Activated B cell treated with CpG ODN at 0.5 μM for 24 hours (primary cell): ENCODE measurements around the gene RORC. TPM values are rescaled to one million over a fixed set of nuclear protein-coding genes. Genes with fewer than 3 reads are reported as not detected.

ENCODE experiments used
- ATAC-seq: fragments of 200-7000 bp; cut with Tn5 transposase; one replicate; pipeline ENCODE4 v1.10.0; 2021; ENCODE audit warnings: low read depth, mild to moderate bottlenecking, moderate library complexity
- CTCF ChIA-PET: fragments of 350-600 bp; sonication (Branson Sonifier 250); formaldehyde crosslinking; loops from one replicate; lab custom pipeline; 2021; ENCODE audit warnings: antibody characterized with exemption; lab: Charles Lee
- POLR2A ChIA-PET: fragments of 350-600 bp; sonication (Branson Sonifier 250); formaldehyde crosslinking; loops from one replicate; lab custom pipeline; 2021; ENCODE audit warnings: antibody characterized with exemption; lab: Charles Lee
- DNase-seq: peaks from one replicate; pipeline ENCODE4 v3.0.0; 2022
- H3K27ac Mint-ChIP-seq: one replicate; pipeline ENCODE4 v1.8.0; 2020; ENCODE audit warnings: mixed read lengths
- H3K27me3 Mint-ChIP-seq: one replicate; pipeline ENCODE4 v1.8.0; 2021; ENCODE audit warnings: mixed read lengths
- H3K36me3 Mint-ChIP-seq: one replicate; pipeline ENCODE4 v1.8.0; 2021; ENCODE audit warnings: low read depth, mixed read lengths
- H3K4me1 Mint-ChIP-seq: one replicate; pipeline ENCODE4 v1.8.0; 2021; ENCODE audit warnings: mixed read lengths
- H3K4me3 Mint-ChIP-seq: one replicate; pipeline ENCODE4 v1.8.0; 2020; ENCODE audit warnings: mild to moderate bottlenecking, mixed read lengths
- H3K9me3 Mint-ChIP-seq: one replicate; pipeline ENCODE4 v1.8.0; 2020; ENCODE audit warnings: mixed read lengths
- intact Hi-C: fragments of 100-400 bp; cut with micrococcal nuclease; formaldehyde crosslinking; loops from one replicate; pipeline ENCODE4 v1.15.1; 2024
- total RNA-seq: library from RNA; stranded (reverse); gene quantifications from 2 replicates; pipeline ENCODE4 v1.2.3, GENCODE V29; 2022
- TF ChIP-seq, protein P1 (sequence below): fragments of 200-600 bp; IDR thresholded peaks from one replicate; pipeline ENCODE4 v1.8.0; 2022; ENCODE audit warnings: antibody characterized with exemption, mild to moderate bottlenecking

The RORC gene
- total RNA-seq, 1 donor from 2014 or later = 0.09 TPM

DNA sequence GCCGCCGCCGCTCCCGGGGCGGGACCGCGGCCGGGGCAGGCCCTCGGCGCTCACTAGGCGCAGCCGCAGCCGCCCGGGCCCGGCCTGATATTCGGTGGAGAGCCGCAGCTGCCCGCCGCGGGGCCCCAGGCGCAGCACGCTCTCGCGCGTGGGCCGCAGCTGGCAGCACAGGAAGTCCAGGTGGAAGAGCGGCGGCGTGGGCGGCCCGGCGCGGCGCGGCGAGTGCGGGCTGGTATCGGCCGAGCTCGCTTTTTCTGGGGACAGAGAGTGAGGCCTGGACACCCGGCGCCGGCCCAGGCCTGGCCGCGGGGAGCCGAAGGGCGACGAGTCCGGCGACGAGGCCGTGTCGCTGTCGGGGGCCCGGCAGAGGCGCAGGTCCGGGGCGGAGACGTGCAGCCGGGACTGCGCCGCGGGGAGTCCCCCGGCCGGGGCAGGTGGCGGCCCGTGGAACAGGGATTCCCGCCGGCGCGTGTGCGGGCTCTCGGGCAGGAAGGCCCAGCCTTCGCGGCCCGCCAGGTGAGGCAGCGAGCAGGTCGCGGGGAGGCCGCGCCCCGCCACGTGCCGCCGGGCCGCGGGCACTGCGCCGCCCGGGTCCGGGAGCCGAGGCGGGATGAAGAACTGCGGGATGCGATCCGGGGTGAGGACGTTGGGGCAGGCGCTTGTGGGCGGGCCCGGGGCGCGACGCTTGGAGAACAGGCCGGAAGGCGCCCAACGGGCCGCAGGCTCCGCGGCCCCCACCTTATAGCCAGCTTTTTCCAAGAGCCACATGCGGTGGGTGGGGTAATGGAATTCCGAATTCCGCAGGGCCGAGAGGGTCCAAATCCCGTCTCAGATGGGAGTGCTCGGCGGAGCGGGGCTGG is 6.8 kb upstream of the RORC start:
- intact Hi-C loops = loop anchor here (1.0 to 10.0 kb wide), 7 partner anchors 48 to 641 kb away; partner anchors contain the start of genes MRPL9, PIP5K1A, POGZ and TDRKH
- H3K27ac Mint-ChIP-seq = peak overlapping the region; percentile 12
- peaks cover 3% of the 10 kb centered on the region for H3K27me3 Mint-ChIP-seq
- peak; percentile 49 for ATAC-seq
- no peaks in the 10 kb centered on the region for H3K36me3 Mint-ChIP-seq
- TF ChIP-seq, protein P1, sequence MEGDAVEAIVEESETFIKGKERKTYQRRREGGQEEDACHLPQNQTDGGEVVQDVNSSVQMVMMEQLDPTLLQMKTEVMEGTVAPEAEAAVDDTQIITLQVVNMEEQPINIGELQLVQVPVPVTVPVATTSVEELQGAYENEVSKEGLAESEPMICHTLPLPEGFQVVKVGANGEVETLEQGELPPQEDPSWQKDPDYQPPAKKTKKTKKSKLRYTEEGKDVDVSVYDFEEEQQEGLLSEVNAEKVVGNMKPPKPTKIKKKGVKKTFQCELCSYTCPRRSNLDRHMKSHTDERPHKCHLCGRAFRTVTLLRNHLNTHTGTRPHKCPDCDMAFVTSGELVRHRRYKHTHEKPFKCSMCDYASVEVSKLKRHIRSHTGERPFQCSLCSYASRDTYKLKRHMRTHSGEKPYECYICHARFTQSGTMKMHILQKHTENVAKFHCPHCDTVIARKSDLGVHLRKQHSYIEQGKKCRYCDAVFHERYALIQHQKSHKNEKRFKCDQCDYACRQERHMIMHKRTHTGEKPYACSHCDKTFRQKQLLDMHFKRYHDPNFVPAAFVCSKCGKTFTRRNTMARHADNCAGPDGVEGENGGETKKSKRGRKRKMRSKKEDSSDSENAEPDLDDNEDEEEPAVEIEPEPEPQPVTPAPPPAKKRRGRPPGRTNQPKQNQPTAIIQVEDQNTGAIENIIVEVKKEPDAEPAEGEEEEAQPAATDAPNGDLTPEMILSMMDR = no peak
- POLR2A ChIA-PET = no interaction called here
- peaks cover 42% of the 10 kb centered on the region for H3K4me1 Mint-ChIP-seq
- no peaks in the 10 kb centered on the region for H3K9me3 Mint-ChIP-seq
- peak overlapping the region; percentile 81 for H3K4me3 Mint-ChIP-seq
- CTCF ChIA-PET = interaction anchor here (1.6 kb wide), 1 partner anchor 163 kb away, joined by 3 read pairs; no protein-coding TSS in a partner anchor
- peak; percentile 44 for DNase-seq

DNA sequence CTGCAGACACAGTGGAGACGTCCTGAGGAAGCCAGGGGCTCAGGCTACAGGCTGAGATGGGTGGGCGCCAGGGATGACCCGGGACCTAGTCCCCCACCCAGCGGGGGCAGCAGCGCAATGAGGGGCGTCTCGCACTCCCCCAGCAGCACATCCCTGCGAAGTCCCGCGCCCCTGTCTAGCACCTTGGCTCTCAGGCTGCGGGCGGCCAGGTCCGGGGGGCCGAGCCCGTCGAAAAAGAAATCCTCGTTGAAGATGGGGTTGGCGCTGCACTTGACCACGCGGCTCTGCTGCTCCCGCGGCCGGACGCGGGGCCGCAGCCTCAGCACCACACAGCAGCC is 6.3 kb upstream of the RORC start:
- TF ChIP-seq, protein P1 = no peak
- peaks cover 3% of the 10 kb centered on the region for H3K27me3 Mint-ChIP-seq
- H3K4me1 Mint-ChIP-seq = peaks cover 36% of the 10 kb centered on the region
- ATAC-seq (no peak), DNase-seq (no peak)
- intact Hi-C loops = loop anchor here (2.0 to 10.0 kb wide), 7 partner anchors 47 to 641 kb away; partner anchors contain the start of genes PIP5K1A, POGZ and TDRKH
- CTCF ChIA-PET = no interaction called here
- no peaks in the 10 kb centered on the region for H3K36me3 Mint-ChIP-seq
- POLR2A ChIA-PET = no interaction called here
- peak overlapping the region; percentile 80 for H3K4me3 Mint-ChIP-seq
- peak overlapping the region; percentile 35 for H3K27ac Mint-ChIP-seq
- no peaks in the 10 kb centered on the region for H3K9me3 Mint-ChIP-seq

DNA sequence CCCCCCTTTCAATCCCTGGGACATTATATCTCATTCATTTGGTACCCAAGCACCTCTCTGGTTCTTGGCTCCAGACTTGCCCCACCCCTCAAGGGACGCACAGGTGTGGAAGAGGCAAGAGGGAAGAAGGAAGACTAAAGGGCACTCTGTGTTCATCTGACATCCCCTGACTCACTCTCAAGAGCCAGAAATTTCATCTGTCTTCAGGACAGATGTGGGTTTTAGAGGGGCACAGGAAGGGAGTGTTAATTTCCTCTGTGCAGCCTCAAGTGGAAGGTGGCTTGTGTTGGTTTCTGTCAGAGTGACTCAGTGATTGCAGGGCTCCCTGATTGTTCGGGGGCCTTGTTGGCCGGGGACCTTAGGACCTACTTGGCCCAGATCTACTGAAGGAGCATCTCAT is 5.6 kb upstream of the RORC start:
- intact Hi-C loops = loop anchor here (2.0 to 10.0 kb wide), 5 partner anchors 162 to 640 kb away; partner anchors contain the start of genes PIP5K1A and POGZ
- ATAC-seq = no peak
- Mint-ChIP-seq H3K27ac (no peak overlapping the region), H3K36me3 (no peaks in the 10 kb centered on the region), H3K4me3 (peak overlapping the region; percentile 80), H3K27me3 (peaks cover 3% of the 10 kb centered on the region), H3K4me1 (peaks cover 36% of the 10 kb centered on the region), H3K9me3 (no peaks in the 10 kb centered on the region)
- POLR2A ChIA-PET = interaction anchor here (0.5 to 1.0 kb wide), 2 partner anchors 47 to 398 kb away, joined by 3 read pairs; partner anchors contain the start of gene TDRKH
- CTCF ChIA-PET = interaction anchor here (0.7 to 1.4 kb wide), 8 partner anchors 44 to 737 kb away, joined by 3 to 6 read pairs (median 4); no protein-coding TSS in a partner anchor
- TF ChIP-seq, protein P1 = no peak
- no peak for DNase-seq

DNA sequence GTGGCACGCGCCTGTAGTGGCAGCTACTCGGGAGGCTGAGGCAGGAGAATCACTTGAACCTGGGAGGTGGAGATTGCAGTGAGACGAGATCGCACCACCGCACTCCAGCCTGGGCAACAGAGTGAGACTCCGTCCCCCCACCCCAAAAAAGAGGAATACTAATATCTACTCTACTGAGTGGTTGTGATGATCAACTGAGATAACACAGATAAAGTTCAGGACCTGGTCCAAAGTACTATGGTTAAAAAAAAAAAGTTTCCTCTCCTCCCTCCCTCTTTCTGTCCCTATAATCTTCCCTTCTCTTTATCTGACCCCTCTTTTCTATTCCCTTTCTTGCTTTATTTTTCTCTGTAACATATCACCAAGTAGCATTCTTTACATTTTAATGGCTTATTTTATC is 4.0 kb upstream of the RORC start:
- no peaks in the 10 kb centered on the region for H3K36me3 Mint-ChIP-seq
- H3K27ac Mint-ChIP-seq = no peak overlapping the region
- H3K9me3 Mint-ChIP-seq = no peaks in the 10 kb centered on the region
- no peak for DNase-seq
- H3K4me3 Mint-ChIP-seq = no peak overlapping the region
- peaks cover 32% of the 10 kb centered on the region for H3K4me1 Mint-ChIP-seq
- TF ChIP-seq, protein P1 = no peak
- ChIA-PET POLR2A (no interaction called here), CTCF (interaction anchor here (0.9 to 1.4 kb wide), 8 partner anchors 36 to 522 kb away, joined by 3 to 6 read pairs (median 4); no protein-coding TSS in a partner anchor)
- ATAC-seq = no peak
- peaks cover 3% of the 10 kb centered on the region for H3K27me3 Mint-ChIP-seq
- intact Hi-C loops = loop anchor here (5.0 to 10.0 kb wide), 4 partner anchors 161 to 638 kb away; partner anchors contain the start of genes PIP5K1A and POGZ

DNA sequence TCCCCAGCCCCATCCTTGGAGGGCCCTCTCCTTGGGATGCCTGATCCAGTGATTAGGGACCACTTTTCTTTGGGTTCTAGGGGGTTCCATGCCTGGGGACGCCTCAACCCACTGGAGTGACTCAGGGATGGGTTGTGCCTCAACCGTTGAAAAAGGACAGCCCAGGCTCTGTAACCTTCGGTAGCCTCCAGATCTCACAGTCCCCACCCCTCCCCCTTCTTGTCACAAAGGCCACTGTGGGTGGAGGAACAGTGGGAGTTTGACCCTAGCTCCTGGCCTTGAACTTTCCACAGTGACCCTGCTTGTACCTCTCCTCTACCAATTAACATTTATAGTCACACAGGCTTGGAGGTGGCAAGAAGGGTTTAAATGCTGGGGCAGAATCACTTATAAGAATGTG is 2.6 kb upstream of the RORC start:
- peaks cover 21% of the 10 kb centered on the region for H3K4me1 Mint-ChIP-seq
- no peak overlapping the region for H3K4me3 Mint-ChIP-seq
- no peak overlapping the region for H3K27ac Mint-ChIP-seq
- no peak for DNase-seq
- POLR2A ChIA-PET = interaction anchor here (0.6 kb wide), 1 partner anchor 509 kb away, joined by 7 read pairs; no protein-coding TSS in a partner anchor
- intact Hi-C loops = loop anchor here (10.0 kb wide), 1 partner anchor 159 kb away; no protein-coding TSS in a partner anchor
- CTCF ChIA-PET = interaction anchor here (0.6 to 0.9 kb wide), 2 partner anchors 241 to 728 kb away, joined by 3 read pairs; no protein-coding TSS in a partner anchor
- peaks cover 9% of the 10 kb centered on the region for H3K27me3 Mint-ChIP-seq
- H3K36me3 Mint-ChIP-seq = no peaks in the 10 kb centered on the region
- no peak for ATAC-seq
- H3K9me3 Mint-ChIP-seq = no peaks in the 10 kb centered on the region
- TF ChIP-seq, protein P1 = no peak
